ENCODE measurements around the gene RNF31.

DNA sequence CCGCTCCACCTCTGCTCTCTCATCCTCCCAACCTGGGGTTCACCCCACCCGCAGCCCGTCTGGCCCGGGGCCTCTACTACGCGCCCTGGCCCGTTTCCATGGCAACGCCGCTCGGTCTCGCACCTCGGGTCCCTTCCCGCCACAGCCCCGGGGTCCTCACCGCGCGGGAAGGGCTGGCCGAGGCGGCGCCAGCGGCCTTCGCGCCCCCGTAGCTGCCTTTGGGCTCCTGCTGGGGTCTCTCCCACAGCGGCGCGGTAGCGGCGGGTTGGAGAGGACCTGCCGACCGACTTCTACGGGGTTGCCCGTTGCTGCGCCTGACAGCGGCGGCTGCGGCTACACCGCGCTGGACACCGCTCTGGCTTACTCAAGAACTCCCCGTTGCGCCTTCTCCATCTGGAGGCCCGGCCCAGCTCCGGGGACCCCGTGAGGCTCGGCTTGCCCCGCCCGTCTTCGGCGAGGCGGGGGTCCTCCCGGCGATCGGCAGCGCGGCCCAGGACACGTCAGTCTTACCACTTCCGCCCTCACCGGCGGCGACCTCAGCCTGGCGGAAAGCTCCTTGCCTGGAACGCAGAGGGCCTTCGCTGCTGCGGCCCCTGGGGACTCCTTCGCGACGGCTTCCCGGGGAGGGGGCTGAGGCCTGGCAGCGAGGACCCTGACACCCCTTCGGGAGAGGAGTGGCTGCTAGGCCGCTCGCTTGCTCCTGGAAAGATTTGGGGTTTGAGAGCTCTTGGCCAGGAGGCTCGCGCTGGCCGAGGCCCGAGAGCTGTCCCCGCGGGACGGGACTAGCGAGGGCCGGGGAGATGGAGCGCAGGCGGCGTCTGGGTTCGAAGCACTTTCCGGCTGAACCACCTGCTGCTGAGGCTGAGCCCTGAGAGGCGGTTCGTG is 48.1 kb downstream of the RNF31 start, which contains the start of gene TM9SF1:
- no peak for TF ChIP-seq CTCF (IDR thresholded peaks at IDR 0.05)
- peak in 2 of 4 donors; percentile 25 to 66 for TF ChIP-seq POLR2A (IDR thresholded peaks at IDR 0.05)
- TF ChIP-seq POLR2AphosphoS5 (IDR thresholded peaks at IDR 0.05), result peak; percentile 82 to 96 (median 95)
- no peak for TF ChIP-seq EP300 (IDR thresholded peaks at IDR 0.05)
